Activated CD4-positive, CD25-positive, alpha-beta regulatory T cell treated with anti-CD3 and anti-CD28 coated beads, Interleukin-2, amount 50 U/mL, for 24 hours (primary cell): ENCODE measurements around the gene CTNNA2.

Experiments
- ATAC-seq, 2 donors: fragments of 150-1000 bp; cut with Tn5 transposase; one replicate each; pipeline ENCODE4 v1.10.0; 2021; ENCODE audit warnings: mild to moderate bottlenecking in 1 of 2, moderate library complexity in 1 of 2

The CTNNA2 gene

DNA sequence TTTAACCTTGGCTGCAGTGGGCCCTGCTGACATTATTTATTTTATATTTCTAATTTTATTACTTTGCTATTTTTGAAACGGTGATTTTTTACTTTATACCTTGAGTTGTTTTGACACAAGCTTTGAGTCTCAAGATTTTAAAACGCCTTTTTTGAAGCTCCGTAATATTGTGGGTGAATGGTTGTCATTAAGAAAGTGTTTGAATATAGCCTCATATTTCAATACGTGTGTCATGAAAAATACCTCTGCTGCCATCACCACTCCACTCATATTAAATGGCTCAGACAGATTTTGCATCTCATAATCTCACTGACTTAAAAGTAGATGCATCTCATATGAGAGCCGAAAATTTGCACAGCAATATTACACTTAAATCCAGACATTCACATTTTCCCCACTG is 106.6 kb downstream of the CTNNA2 start:
- ATAC-seq = no peak

GRCh38 chr2:79619976-79620375 is 107.1 kb downstream of the CTNNA2 start:
- ATAC-seq = no peak

DNA sequence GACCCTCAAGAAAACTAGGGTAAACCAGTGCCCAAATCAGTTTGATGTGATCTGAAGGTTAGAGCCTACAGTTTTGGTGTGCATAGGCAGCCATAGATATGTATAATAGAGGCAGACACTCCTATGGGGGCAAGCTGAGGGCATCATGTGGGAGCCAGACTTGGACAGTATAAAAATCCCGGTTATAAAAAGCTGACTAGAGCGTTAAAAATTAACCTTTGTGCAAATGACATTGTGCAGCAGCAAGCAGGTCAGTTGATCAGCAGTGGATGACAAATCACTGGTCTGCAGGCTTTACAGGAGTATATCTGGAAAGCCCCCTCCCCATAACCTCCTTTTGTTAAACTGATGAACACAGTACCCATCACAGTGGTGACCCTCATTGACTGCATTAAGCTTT is 107.8 kb downstream of the CTNNA2 start:
- ATAC-seq = no peak

- ATAC-seq = no peak
Observed at GRCh38 chr2:79621252-79621651, 108.4 kb downstream of the CTNNA2 start.

DNA sequence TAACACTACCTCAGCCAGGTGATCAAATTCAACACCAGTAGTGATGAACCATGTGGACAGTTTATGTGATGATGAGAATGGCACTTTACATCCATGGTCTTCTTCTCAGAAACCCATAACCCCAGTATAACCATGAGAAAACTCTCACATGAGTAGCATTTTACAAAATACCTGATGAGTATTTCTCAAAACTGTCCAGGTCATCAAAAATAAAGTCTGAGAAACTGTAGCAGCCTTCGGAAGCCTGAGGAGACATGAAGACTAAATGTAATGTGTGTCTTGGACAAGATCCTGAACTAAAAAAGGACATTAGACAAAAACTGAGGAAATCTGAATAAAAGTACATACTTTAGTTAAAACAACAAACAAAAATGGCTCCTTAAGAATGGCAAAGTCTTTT is 108.9 kb downstream of the CTNNA2 start:
- no peak for ATAC-seq

GRCh38 chr2:79622508-79622907 is 109.7 kb downstream of the CTNNA2 start:
- no peak for ATAC-seq

- ATAC-seq = no peak
Observed at GRCh38 chr2:79627237-79627636, 114.4 kb downstream of the CTNNA2 start.

DNA sequence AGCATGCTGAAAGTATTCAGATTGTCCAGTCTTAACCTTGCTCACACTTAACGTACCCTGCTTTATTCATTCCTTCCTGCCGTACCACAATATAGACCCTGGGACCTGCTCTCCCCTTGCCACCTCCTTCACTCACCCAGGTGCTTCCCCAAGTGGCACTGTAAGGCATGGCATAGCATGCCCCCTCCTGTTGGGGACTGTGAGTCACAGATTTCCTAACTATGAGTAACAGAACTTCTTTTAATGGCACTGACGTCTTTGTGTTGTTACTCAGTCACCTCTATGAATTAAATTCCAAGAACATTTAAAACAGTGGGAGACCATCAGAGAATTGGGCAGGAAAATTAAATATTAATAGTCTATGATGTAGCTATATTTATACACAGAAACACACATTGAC is 117.2 kb downstream of the CTNNA2 start:
- ATAC-seq = no peak

DNA sequence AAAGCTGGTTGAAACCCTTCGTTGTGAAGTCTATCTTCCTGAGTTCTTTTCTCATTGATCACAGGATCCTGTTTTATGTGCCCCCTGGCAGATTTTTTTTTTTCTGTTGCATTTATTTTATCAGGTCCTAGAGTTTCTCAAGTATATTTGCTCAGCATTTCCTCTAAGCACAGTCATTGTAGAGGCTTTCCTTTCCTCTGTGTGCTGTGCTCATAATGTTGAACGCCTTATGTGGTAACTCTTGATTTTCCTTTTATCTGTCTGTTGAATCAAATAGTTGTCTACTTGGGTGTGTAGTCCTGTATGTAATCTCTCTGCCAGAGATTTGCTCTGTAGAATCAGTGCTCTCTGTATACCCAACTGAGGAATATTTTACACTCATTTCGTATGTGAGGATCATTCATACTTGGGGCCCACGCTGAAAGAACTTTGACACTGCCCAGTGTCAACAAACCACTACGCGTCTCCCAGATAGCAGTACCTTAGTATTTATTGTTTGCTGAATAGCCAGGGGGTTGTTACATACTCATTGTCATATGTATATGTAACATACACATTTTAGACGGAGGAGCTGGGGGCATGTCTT is 118.2 kb downstream of the CTNNA2 start:
- ATAC-seq = no peak

- ATAC-seq = no peak
Observed at GRCh38 chr2:79638410-79638809, 125.6 kb downstream of the CTNNA2 start.

DNA sequence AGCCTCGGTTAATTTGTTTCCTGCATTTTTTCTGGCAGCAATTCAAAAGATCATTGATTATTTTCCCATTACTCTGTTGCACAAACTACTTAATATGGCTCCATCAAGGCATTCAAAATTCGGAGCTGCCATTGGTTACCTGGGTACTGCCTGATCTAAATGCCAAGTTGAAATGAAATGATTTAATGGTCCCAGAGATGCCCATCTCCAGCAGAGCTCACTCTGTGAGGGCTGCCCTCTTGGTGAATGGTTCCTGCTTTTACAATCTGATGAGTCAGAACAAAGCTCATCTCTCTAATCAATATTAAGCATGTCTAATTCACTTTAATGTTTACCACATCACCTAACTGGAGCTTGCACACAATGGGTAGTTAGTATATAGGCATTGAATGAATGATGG is 126.1 kb downstream of the CTNNA2 start:
- no peak for ATAC-seq

- no peak for ATAC-seq
Observed at GRCh38 chr2:79640001-79640400, 127.2 kb downstream of the CTNNA2 start.

DNA sequence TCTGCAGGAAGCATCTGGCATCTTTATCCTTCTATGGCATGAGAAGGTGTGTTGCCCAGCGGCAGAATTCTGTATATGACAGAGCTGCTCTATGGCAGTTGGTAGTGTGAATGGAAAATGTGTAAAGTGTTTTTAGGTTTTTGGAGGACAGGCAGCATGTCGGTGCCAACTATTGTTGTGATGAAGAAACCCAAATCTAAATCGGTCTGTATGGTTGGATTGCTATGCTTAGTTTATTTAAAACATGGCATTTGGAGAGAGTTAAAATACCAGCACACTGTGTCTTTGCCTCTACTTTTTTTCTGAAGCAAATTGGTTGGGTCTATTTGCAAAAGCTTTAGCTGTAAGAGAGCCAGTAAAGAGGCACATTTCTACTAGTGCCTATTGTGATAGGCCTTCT is 136.7 kb downstream of the CTNNA2 start:
- no peak for ATAC-seq

GRCh38 chr2:79660557-79660956 is 147.7 kb downstream of the CTNNA2 start:
- no peak for ATAC-seq

GRCh38 chr2:79665091-79665490 is 152.2 kb downstream of the CTNNA2 start:
- no peak for ATAC-seq

GRCh38 chr2:79666430-79666829 is 153.6 kb downstream of the CTNNA2 start:
- ATAC-seq = no peak

DNA sequence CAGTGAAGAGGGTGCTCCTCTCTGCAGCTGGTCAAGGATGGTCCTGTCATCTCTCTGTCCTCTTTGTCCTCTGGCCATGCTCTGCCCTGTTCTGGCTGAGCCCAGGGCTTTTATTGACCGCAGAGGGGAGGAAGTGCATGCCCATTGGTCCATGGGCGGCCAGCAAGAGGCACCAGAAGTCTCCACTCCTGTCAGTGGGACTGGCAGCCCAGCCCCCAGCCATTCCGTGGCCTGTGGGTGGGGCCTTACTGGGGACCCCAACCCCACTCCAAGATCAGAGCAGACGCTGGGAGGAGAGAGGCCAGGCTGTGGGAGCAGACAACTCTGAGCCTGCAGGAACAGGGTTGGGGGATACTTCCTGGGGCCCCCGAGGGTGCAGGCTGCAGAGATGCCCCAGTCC is 156.9 kb downstream of the CTNNA2 start:
- no peak for ATAC-seq

DNA sequence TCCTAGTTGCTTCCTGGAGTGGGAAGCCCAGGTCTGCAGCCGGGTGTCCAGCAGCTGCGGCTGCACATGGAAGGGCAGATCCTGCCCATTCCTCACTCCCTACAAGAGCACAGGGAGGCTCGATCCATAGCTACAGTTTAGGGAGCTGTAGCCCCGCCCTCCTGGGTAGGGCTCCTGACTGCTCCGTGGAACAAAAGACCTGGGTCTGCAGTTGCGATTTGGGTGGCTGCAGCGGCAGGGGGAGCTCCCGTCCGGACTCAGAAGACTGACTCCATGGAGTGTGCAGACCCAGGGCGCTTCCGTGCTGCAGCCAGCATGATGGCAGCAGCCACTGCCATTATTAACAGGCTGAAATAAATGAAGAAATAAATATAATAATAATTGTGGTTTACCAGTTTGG is 157.3 kb downstream of the CTNNA2 start:
- no peak for ATAC-seq

GRCh38 chr2:79686884-79687283 is 174.0 kb downstream of the CTNNA2 start:
- no peak for ATAC-seq

DNA sequence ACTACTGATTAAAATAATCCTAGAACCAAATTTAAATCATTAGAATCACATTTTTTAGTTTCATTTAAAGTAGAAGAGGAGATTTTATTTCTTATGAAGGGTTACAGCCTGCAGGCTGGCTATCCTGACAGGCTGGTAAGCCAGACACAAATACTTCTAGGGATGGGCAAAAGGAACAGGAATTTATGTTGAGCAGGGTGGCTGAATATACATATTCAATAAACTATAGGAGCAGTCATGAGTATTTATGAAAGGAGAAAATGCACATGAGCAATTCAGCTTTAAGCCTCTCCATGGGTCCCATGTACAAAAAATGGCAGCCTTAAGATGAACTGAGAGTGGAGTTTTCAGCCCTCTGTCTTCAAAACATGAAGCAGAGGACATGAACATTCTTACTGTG is 182.4 kb downstream of the CTNNA2 start:
- no peak for ATAC-seq

DNA sequence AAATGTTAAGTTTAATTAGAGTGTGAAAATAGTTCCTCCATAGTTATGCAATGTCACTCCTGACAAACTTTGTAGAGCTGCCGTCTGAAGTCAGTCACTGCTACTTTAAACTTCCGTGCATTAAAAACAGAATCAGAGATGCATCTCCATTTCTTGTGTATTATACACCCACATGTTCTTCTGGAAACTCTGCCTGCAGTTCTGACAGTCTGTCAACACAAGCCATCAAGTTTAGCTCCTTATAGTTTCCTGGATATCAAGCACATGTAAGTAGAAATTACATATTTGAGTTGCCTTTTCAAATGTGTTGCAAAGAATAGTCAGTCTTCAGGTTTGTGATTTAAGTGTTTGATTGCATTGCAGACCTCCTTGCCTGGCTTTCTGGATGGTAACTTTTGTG is 184.3 kb downstream of the CTNNA2 start:
- ATAC-seq = no peak

- ATAC-seq = no peak
Observed at GRCh38 chr2:79700651-79701050, 187.8 kb downstream of the CTNNA2 start.

GRCh38 chr2:79702905-79703304 is 190.1 kb downstream of the CTNNA2 start:
- ATAC-seq = no peak

DNA sequence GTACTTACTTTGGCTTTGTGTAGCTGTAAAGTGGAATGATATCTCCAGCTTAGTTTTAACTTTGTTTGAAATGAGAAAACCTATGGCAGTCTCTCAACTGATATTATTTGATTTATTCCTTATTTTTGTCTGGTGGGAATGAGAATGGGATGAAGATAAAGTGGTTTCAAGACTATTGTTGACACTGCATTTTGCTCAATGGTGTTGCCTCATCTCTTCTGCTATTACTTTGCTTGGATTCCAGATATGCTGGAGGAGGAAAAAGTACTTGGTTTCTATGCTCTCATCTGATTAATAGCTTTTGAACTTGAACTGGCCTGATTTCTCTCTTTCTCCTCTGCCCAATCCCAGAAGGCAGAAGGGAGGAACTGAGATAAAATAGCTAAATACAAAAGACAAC is 198.2 kb downstream of the CTNNA2 start:
- no peak for ATAC-seq

DNA sequence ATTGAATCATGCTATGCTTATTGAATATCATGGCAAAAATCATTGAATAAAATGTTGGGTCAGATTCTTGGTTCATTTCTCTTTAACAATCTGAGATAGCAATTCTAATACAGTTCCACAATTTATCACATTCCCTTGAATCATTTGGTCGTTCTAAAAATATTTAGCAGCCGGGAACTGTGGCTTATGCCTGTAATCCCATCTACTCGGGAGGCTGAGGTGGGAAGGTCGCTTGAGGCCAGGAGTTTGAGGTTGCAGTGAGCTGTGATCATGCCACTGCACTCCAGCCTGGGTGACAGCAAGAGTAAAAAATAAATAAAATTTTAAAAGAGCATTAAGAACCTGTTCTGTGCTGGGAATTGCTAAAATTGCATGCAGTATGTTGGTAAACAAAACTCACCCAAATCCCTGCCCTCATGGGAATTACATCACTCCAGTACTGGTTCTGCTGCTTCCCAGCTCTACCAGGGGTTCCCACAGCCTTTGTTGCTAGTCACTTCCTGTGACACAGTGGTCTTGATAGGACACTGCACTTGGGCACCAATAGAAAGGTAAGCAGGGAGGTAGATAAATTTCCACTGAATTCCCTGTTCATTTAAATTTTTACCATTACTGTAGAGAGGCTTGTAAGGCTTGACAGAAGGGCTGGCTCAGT is 200.4 kb downstream of the CTNNA2 start:
- ATAC-seq = no peak
